ENCODE results near the gene PNMA8A. TPM values are rescaled to one million over a fixed set of nuclear protein-coding genes. Genes with fewer than 3 reads are reported as not detected.

Gene PNMA8A
- total RNA-seq, 8 experiments from 2014 or later: 1.3 to 75.6 (median 46.4) TPM

Other genes with a start within 250 kb of the PNMA8A start
- 1 to 10 TPM in 1 of 8 experiments, not detected in 7; 1.8 TPM for gene IGFL1, start 241.8 kb downstream of the PNMA8A start, total RNA-seq
- gene HIF3A, start 174.5 kb downstream of the PNMA8A start, total RNA-seq: 1 to 10 TPM in 6 of 8 experiments, under 1 TPM in 2; 0.36 to 7.9 (median 2.8) TPM
- gene PPP5C, start 124.5 kb downstream of the PNMA8A start, total RNA-seq: 10 to 100 TPM; 43.1 to 96.8 (median 69.2) TPM
- gene CCDC8, start 58.0 kb downstream of the PNMA8A start, total RNA-seq: 10 to 100 TPM in 6 of 8 experiments, 1 to 10 TPM in 1, under 1 TPM in 1; 0.92 to 30.9 (median 11.8) TPM
- 10 to 100 TPM in 5 of 8 experiments, under 1 TPM in 2, not detected in 1; 0.31 to 38.1 (median 22.2) TPM for gene PNMA8C, start 42.6 kb downstream of the PNMA8A start, total RNA-seq
- 1 to 10 TPM in 5 of 8 experiments, under 1 TPM in 3; 0.09 to 7.7 (median 4.4) TPM for gene PNMA8B, start 24.3 kb upstream of the PNMA8A start, total RNA-seq
- gene CALM3, start 129.8 kb upstream of the PNMA8A start, total RNA-seq: 100 to 1,000 TPM; 107 to 350 (median 224) TPM
- gene PTGIR, start 153.5 kb upstream of the PNMA8A start, total RNA-seq: 1 to 10 TPM in 1 of 8 experiments, under 1 TPM in 6, not detected in 1; 0.27 to 1.7 (median 0.51) TPM
- not detected for gene GNG8, start 164.6 kb upstream of the PNMA8A start, total RNA-seq
- gene DACT3, start 189.6 kb upstream of the PNMA8A start, total RNA-seq: 10 to 100 TPM in 4 of 8 experiments, 1 to 10 TPM in 4; 1.9 to 16.3 (median 10.4) TPM
- gene PRKD2, start 245.6 kb upstream of the PNMA8A start, total RNA-seq: 10 to 100 TPM in 6 of 8 experiments, 1 to 10 TPM in 2; 6.5 to 33.2 (median 12.7) TPM